HEK293 (cell line): ENCODE measurements around the gene MGAT1.
"Not testable (repeated sequence)": the region's sequence is repeated elsewhere in the genome, so short reads cannot be mapped to it uniquely, and the experiment has no call there.

ENCODE experiments used
- CTCF ChIA-PET: fragments of 350-600 bp; formaldehyde crosslinking; extraction: SDS; loops from one replicate; lab custom pipeline; 2021; ENCODE audit warnings: antibody characterized with exemption; lab: Yijun Ruan, JAX
- POLR2A ChIA-PET: fragments of 300-600 bp; formaldehyde crosslinking; extraction: SDS; loops from one replicate; lab custom pipeline; 2020; ENCODE audit warnings: antibody characterized with exemption, inconsistent platforms; lab: Yijun Ruan, JAX
- H3K27ac ChIP-seq: fragments of 200-500 bp; sonication (Bioruptor generic); 2 replicates; pipeline ENCODE4 v1.5.1; 2014; ENCODE audit warnings: low read depth, low read length, control low read depth, inconsistent platforms; ENCODE audit errors: extremely low read depth
- H3K36me3 ChIP-seq, 2 experiments: fragments of 200-500 bp in 1 of 2; sonication (Bioruptor generic) in 1 of 2; 1 replicate in 1 of 2; 2 replicates in 1 of 2; pipeline ENCODE4 v1.5.1; 2014 to 2017; ENCODE audit warnings: inconsistent platforms in 2 of 2, low read length in 2 of 2; ENCODE audit not compliant: control insufficient read depth in 2 of 2, insufficient read depth in 1 of 2
- H3K4me1 ChIP-seq: fragments of 200-500 bp; sonication (Bioruptor generic); 2 replicates; pipeline ENCODE4 v1.5.1; 2014; ENCODE audit warnings: mild to moderate bottlenecking, low read length, inconsistent platforms; ENCODE audit not compliant: control insufficient read depth, insufficient read depth
- H3K4me3 ChIP-seq: 2 replicates; pipeline ENCODE4 v1.5.1; 2011; ENCODE audit warnings: low read depth, mild to moderate bottlenecking, control low read depth, low read length, moderate library complexity
- H3K9me3 ChIP-seq: fragments of 200-500 bp; sonication (Bioruptor generic); 2 replicates; pipeline ENCODE4 v1.5.1; 2014; ENCODE audit warnings: low read depth, low read length, inconsistent platforms; ENCODE audit not compliant: control insufficient read depth, insufficient read depth
- HOXD13 ChIP-seq: sonication (generic); formaldehyde crosslinking; IDR thresholded peaks from 2 replicates; pipeline ENCODE4 v1.8.0; 2022; ENCODE audit warnings: missing genetic modification reagents, borderline replicate concordance
- INSM2 ChIP-seq: fragments of 450-650 bp; formaldehyde crosslinking; IDR thresholded peaks from 2 replicates; pipeline ENCODE4 v1.5.1; 2016; ENCODE audit warnings: missing biosample characterization, missing genetic modification characterization
- KLF17 ChIP-seq: fragments of 450-650 bp; formaldehyde crosslinking; IDR thresholded peaks from 2 replicates; pipeline ENCODE4 v1.5.1; 2016; ENCODE audit warnings: missing biosample characterization, missing genetic modification characterization
- MEIS1 ChIP-seq: sonication (generic); formaldehyde crosslinking; IDR thresholded peaks from 2 replicates; pipeline ENCODE4 v1.8.1; 2022; ENCODE audit warnings: missing genetic modification reagents, mild to moderate bottlenecking, borderline replicate concordance
- PRDM1 ChIP-seq: fragments of 450-650 bp; formaldehyde crosslinking; IDR thresholded peaks from 2 replicates; pipeline ENCODE4; 2016; ENCODE audit warnings: missing biosample characterization, missing genetic modification characterization
- RBAK ChIP-seq: fragments of 450-650 bp; formaldehyde crosslinking; IDR thresholded peaks from 2 replicates; pipeline ENCODE4 v1.5.1; 2016; ENCODE audit warnings: missing biosample characterization, missing genetic modification characterization
- SALL2 ChIP-seq: fragments of 450-650 bp; formaldehyde crosslinking; IDR thresholded peaks from 2 replicates; pipeline ENCODE4 v1.5.0; 2017; ENCODE audit warnings: missing biosample characterization, mild to moderate bottlenecking, missing genetic modification characterization, borderline replicate concordance
- SETDB1 ChIP-seq: IDR thresholded peaks from one replicate; pipeline ENCODE4 v1.6.1; 2017; ENCODE audit warnings: mild to moderate bottlenecking, low read length, moderate library complexity, mixed read lengths; ENCODE audit not compliant: insufficient read length
- TSHZ1 ChIP-seq: fragments of 450-650 bp; formaldehyde crosslinking; IDR thresholded peaks from 2 replicates; pipeline ENCODE4 v1.5.1; 2016; ENCODE audit warnings: missing biosample characterization, missing genetic modification characterization, borderline replicate concordance
- ZBTB21 ChIP-seq: fragments of 450-650 bp; formaldehyde crosslinking; IDR thresholded peaks from 2 replicates; pipeline ENCODE4 v1.5.1; 2017; ENCODE audit warnings: missing biosample characterization, missing genetic modification characterization
- ZBTB49 ChIP-seq: fragments of 450-650 bp; formaldehyde crosslinking; IDR thresholded peaks from 2 replicates; pipeline ENCODE4 v1.5.1; 2016; ENCODE audit warnings: missing biosample characterization, missing genetic modification characterization, low read depth
- ZFP37 ChIP-seq: fragments of 450-650 bp; formaldehyde crosslinking; IDR thresholded peaks from 2 replicates; pipeline ENCODE4 v1.5.1; 2016; ENCODE audit warnings: missing biosample characterization, missing genetic modification characterization
- ZNF140 ChIP-seq: fragments of 450-650 bp; formaldehyde crosslinking; IDR thresholded peaks from 2 replicates; pipeline ENCODE4 v1.5.1; 2016; ENCODE audit warnings: missing biosample characterization, missing genetic modification characterization
- ZNF488 ChIP-seq: fragments of 450-650 bp; formaldehyde crosslinking; IDR thresholded peaks from 2 replicates; pipeline ENCODE4 v1.5.1; 2016; ENCODE audit warnings: missing biosample characterization, missing genetic modification characterization
- ZNF629 ChIP-seq: fragments of 450-650 bp; formaldehyde crosslinking; IDR thresholded peaks from 2 replicates; pipeline ENCODE4 v1.5.1; 2017; ENCODE audit warnings: missing biosample characterization, missing genetic modification characterization
- ZNF791 ChIP-seq: fragments of 450-650 bp; formaldehyde crosslinking; IDR thresholded peaks from 2 replicates; pipeline ENCODE4 v1.5.1; 2016; ENCODE audit warnings: missing biosample characterization, missing genetic modification characterization
- ZSCAN4 ChIP-seq: fragments of 450-650 bp; formaldehyde crosslinking; IDR thresholded peaks from 2 replicates; pipeline ENCODE4 v1.5.1; 2017; ENCODE audit warnings: missing biosample characterization, missing genetic modification characterization
- ZXDB ChIP-seq: fragments of 450-650 bp; formaldehyde crosslinking; IDR thresholded peaks from 2 replicates; pipeline ENCODE4 v1.5.1; 2016; ENCODE audit warnings: missing biosample characterization, missing genetic modification characterization

Gene MGAT1

GRCh38 chr5:180782748-180783147 lies 19.9 kb downstream of the MGAT1 start:
- Histone ChIP-seq H3K4me3 (no peak overlapping the region), H3K9me3 (no peaks in the 10 kb centered on the region), H3K27ac (no peak overlapping the region), H3K36me3 (no peaks in the 10 kb centered on the region), H3K4me1 (no peaks in the 10 kb centered on the region)
- ChIA-PET CTCF (interaction anchor here (0.6 to 5.5 kb wide), 3 partner anchors 18 to 140 kb away, joined by 3 to 26 read pairs (median 3); no protein-coding TSS in a partner anchor), POLR2A (no interaction called here)
- TF ChIP-seq ZNF629 (tag by site-specific recombination): no peak
- TF ChIP-seq ZNF791 (tag by site-specific recombination): no peak
- TF ChIP-seq ZSCAN4 (tag by site-specific recombination): no peak
- TF ChIP-seq INSM2 (tag by site-specific recombination): no peak
- TF ChIP-seq ZNF488 (tag by site-specific recombination): no peak

- H3K4me1 ChIP-seq, H3K27ac ChIP-seq, H3K4me3 ChIP-seq, H3K9me3 ChIP-seq, POLR2A ChIA-PET, H3K36me3 ChIP-seq: not testable (repeated sequence)
- CTCF ChIA-PET: interaction anchor here (5.5 kb wide), 1 partner anchor 19 kb away, joined by 26 read pairs; no protein-coding TSS in a partner anchor
Observed at GRCh38 chr5:180781900-180782326, 20.7 kb downstream of the MGAT1 start.

GRCh38 chr5:180779985-180780610 lies 22.5 kb downstream of the MGAT1 start:
- CTCF ChIA-PET: interaction anchor here (0.6 to 0.8 kb wide), 3 partner anchors 8 to 332 kb away, joined by 3 read pairs; no protein-coding TSS in a partner anchor
- Histone ChIP-seq H3K9me3 (no peaks in the 10 kb centered on the region), H3K4me3 (no peak overlapping the region), H3K4me1 (no peaks in the 10 kb centered on the region), H3K36me3 (no peaks in the 10 kb centered on the region), H3K27ac (no peak overlapping the region)
- TF ChIP-seq KLF17 (tag by site-specific recombination) (no peak), TSHZ1 (no peak), SALL2 (tag by site-specific recombination) (no peak), RBAK (tag by site-specific recombination) (no peak), MEIS1 (no peak), PRDM1 (no peak), ZBTB21 (tag by site-specific recombination) (no peak), ZNF140 (no peak), ZBTB49 (tag by site-specific recombination) (no peak), HOXD13 (CRISPR knock-in tag) (no peak), ZFP37 (tag by site-specific recombination) (no peak), SETDB1 (no peak), ZXDB (tag by site-specific recombination) (no peak)
- POLR2A ChIA-PET: no interaction called here
